ENCODE measurements around the gene NEMF.

The NEMF gene

GRCh38 chr14:49862089-49862673 lies 9.6 kb upstream of the NEMF start:
- TF ChIP-seq SUZ12 (IDR thresholded peaks at IDR 0.05; ENCODE audit: extremely low read depth, insufficient read depth, insufficient read length) (no peak), ZNF274 (IDR thresholded peaks at IDR 0.05; ENCODE audit: low read depth, low read length) (no peak), YY1 (IDR thresholded peaks at IDR 0.05; ENCODE audit: insufficient read depth, insufficient read length) (peak; percentile 78)
- peak overlapping the region; percentile 51 for H3K4me3 ChIP-seq (ENCODE audit: insufficient read length, low read depth)

GRCh38 chr14:49861699-49862088 lies 9.1 kb upstream of the NEMF start:
- Histone ChIP-seq H3K9me3 (ENCODE audit: insufficient read depth, low read length) (no peaks in the 10 kb centered on the region), H3K36me3 (ENCODE audit: insufficient read depth, insufficient read length, low read length) (no peaks in the 10 kb centered on the region), H3K4me3 (ENCODE audit: insufficient read length, low read depth) (peak overlapping the region; percentile 51), H3K27me3 (ENCODE audit: insufficient read depth, insufficient read length) (no peaks in the 10 kb centered on the region), H3K4me1 (ENCODE audit: insufficient read depth, insufficient read length) (no peaks in the 10 kb centered on the region), H3K9ac (ENCODE audit: insufficient read length, low read depth) (peak overlapping the region; percentile 85)
- DNase-seq (ENCODE audit: low read depth, low spot score), result no peak
- TF ChIP-seq SUZ12 (IDR thresholded peaks at IDR 0.05; ENCODE audit: extremely low read depth, insufficient read depth, insufficient read length) (no peak), YY1 (IDR thresholded peaks at IDR 0.05; ENCODE audit: insufficient read depth, insufficient read length) (no peak), ZNF274 (IDR thresholded peaks at IDR 0.05; ENCODE audit: low read depth, low read length) (no peak)

More at GRCh38 chr14:49862089-49862673, 9.6 kb upstream of the NEMF start:
- H3K27me3 ChIP-seq (ENCODE audit: insufficient read depth, insufficient read length), result no peaks in the 10 kb centered on the region
- H3K4me1 ChIP-seq (ENCODE audit: insufficient read depth, insufficient read length), result no peaks in the 10 kb centered on the region
- H3K9me3 ChIP-seq (ENCODE audit: insufficient read depth, low read length), result no peaks in the 10 kb centered on the region
- H3K9ac ChIP-seq (ENCODE audit: insufficient read length, low read depth), result peak overlapping the region; percentile 85
- no peaks in the 10 kb centered on the region for H3K36me3 ChIP-seq (ENCODE audit: insufficient read depth, insufficient read length, low read length)
- DNase-seq (ENCODE audit: low read depth, low spot score), result no peak

- TF ChIP-seq ZNF274 (IDR thresholded peaks at IDR 0.05; ENCODE audit: low read depth, low read length) (no peak), YY1 (IDR thresholded peaks at IDR 0.05; ENCODE audit: insufficient read depth, insufficient read length) (no peak), SUZ12 (IDR thresholded peaks at IDR 0.05; ENCODE audit: extremely low read depth, insufficient read depth, insufficient read length) (no peak)
- H3K9ac ChIP-seq (ENCODE audit: insufficient read length, low read depth), result peak overlapping the region; percentile 85
- H3K9me3 ChIP-seq (ENCODE audit: insufficient read depth, low read length), result no peaks in the 10 kb centered on the region
- H3K4me1 ChIP-seq (ENCODE audit: insufficient read depth, insufficient read length), result no peaks in the 10 kb centered on the region
- H3K4me3 ChIP-seq (ENCODE audit: insufficient read length, low read depth), result peak overlapping the region; percentile 51
- H3K27me3 ChIP-seq (ENCODE audit: insufficient read depth, insufficient read length), result no peaks in the 10 kb centered on the region
- no peaks in the 10 kb centered on the region for H3K36me3 ChIP-seq (ENCODE audit: insufficient read depth, insufficient read length, low read length)
- DNase-seq (ENCODE audit: low read depth, low spot score), result no peak
Observed at GRCh38 chr14:49860988-49861698, 8.6 kb upstream of the NEMF start.

DNA sequence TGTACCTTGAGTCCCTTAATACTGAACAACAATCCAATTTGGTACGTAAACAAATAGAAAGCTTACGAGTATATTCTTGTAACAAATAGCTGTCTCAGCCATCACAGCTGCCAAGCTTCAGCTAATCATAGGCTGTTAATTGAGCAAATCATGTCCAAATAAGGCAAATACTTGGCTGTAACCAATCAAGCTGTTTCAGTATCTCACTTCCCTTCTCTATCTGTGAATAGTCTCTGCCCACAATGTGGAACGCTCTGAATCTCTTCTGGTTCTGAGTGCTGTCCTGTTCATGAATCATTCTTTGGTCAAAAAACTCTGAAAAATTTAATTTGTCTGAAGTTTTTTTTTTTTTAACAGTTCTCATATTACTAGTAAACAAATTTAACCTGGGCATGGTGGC lies 5.8 kb upstream of the NEMF start:
- H3K36me3 ChIP-seq (ENCODE audit: insufficient read depth, insufficient read length, low read length), result no peaks in the 10 kb centered on the region
- no peak overlapping the region for H3K4me3 ChIP-seq (ENCODE audit: insufficient read length, low read depth)
- TF ChIP-seq SUZ12 (IDR thresholded peaks at IDR 0.05; ENCODE audit: extremely low read depth, insufficient read depth, insufficient read length), result no peak
- TF ChIP-seq YY1 (IDR thresholded peaks at IDR 0.05; ENCODE audit: insufficient read depth, insufficient read length), result no peak
- TF ChIP-seq ZNF274 (IDR thresholded peaks at IDR 0.05; ENCODE audit: low read depth, low read length), result no peak
- no peaks in the 10 kb centered on the region for H3K4me1 ChIP-seq (ENCODE audit: insufficient read depth, insufficient read length)
- DNase-seq (ENCODE audit: low read depth, low spot score), result no peak
- no peaks in the 10 kb centered on the region for H3K9me3 ChIP-seq (ENCODE audit: insufficient read depth, low read length)
- H3K27me3 ChIP-seq (ENCODE audit: insufficient read depth, insufficient read length), result no peaks in the 10 kb centered on the region
- H3K9ac ChIP-seq (ENCODE audit: insufficient read length, low read depth), result no peak overlapping the region

DNA sequence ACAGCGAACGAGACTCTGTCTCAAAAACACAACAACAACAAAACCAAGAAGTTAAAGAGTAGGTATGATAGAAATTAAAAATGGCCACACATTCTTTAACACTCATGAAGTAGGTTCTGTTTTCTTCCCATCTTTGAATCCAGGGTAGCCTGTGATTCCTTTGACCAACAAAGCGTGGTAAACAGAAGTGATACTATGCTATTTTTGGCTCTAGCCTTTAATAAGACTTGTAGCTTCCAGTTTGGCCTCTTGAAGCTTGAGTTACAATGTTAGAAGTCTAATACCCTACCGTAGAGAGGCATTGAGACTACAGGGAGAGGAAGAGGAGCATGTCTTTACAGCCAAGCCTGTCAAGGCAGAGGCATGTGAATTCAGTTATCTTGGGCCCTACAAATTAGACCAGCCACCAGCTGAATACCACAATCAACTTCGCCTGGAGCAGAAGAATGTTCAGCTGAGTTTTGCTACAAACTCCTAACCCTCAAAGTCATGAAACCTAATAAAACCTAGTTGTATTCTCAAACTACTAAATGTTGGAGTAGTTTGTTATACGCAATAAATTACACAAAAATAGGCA lies 4.9 kb upstream of the NEMF start:
- no peaks in the 10 kb centered on the region for H3K4me1 ChIP-seq (ENCODE audit: insufficient read depth, insufficient read length)
- H3K4me3 ChIP-seq (ENCODE audit: insufficient read length, low read depth), result no peak overlapping the region
- TF ChIP-seq YY1 (IDR thresholded peaks at IDR 0.05; ENCODE audit: insufficient read depth, insufficient read length), result no peak
- no peaks in the 10 kb centered on the region for H3K9me3 ChIP-seq (ENCODE audit: insufficient read depth, low read length)
- H3K9ac ChIP-seq (ENCODE audit: insufficient read length, low read depth), result no peak overlapping the region
- no peaks in the 10 kb centered on the region for H3K27me3 ChIP-seq (ENCODE audit: insufficient read depth, insufficient read length)
- H3K36me3 ChIP-seq (ENCODE audit: insufficient read depth, insufficient read length, low read length), result no peaks in the 10 kb centered on the region
- no peak for DNase-seq (ENCODE audit: low read depth, low spot score)

GRCh38 chr14:49853572-49854375 lies 1.2 kb upstream of the NEMF start:
- Histone ChIP-seq H3K4me3 (ENCODE audit: insufficient read length, low read depth) (no peak overlapping the region), H3K27me3 (ENCODE audit: insufficient read depth, insufficient read length) (no peaks in the 10 kb centered on the region), H3K36me3 (ENCODE audit: insufficient read depth, insufficient read length, low read length) (peaks cover 17% of the 10 kb centered on the region), H3K9me3 (ENCODE audit: insufficient read depth, low read length) (no peaks in the 10 kb centered on the region), H3K9ac (ENCODE audit: insufficient read length, low read depth) (no peak overlapping the region), H3K4me1 (ENCODE audit: insufficient read depth, insufficient read length) (no peaks in the 10 kb centered on the region)
- no peak for DNase-seq (ENCODE audit: low read depth, low spot score)
- TF ChIP-seq ZNF274 (IDR thresholded peaks at IDR 0.05; ENCODE audit: low read depth, low read length) (no peak), YY1 (IDR thresholded peaks at IDR 0.05; ENCODE audit: insufficient read depth, insufficient read length) (no peak), SUZ12 (IDR thresholded peaks at IDR 0.05; ENCODE audit: extremely low read depth, insufficient read depth, insufficient read length) (no peak)

DNA sequence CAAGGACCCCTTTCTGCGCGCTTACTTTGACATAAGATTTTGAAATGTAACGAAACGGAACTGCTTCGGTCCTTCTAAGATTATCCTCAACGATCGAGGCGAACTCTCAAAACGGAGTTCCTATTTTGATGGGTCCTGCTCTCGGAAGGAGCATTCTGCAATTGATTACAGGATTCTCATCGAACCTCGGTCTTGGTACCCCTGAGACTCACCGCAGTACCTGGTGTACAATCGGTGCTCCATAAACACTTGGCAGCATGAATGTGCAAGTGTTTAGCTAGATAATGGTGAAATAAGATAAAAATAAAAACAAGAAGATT lies 530 bp upstream of the NEMF start:
- Histone ChIP-seq H3K9ac (ENCODE audit: insufficient read length, low read depth) (no peak overlapping the region), H3K27me3 (ENCODE audit: insufficient read depth, insufficient read length) (no peaks in the 10 kb centered on the region), H3K9me3 (ENCODE audit: insufficient read depth, low read length) (no peaks in the 10 kb centered on the region), H3K4me1 (ENCODE audit: insufficient read depth, insufficient read length) (no peaks in the 10 kb centered on the region), H3K36me3 (ENCODE audit: insufficient read depth, insufficient read length, low read length) (peaks cover 17% of the 10 kb centered on the region), H3K4me3 (ENCODE audit: insufficient read length, low read depth) (peak overlapping the region; percentile 81)
- DNase-seq (ENCODE audit: low read depth, low spot score), result no peak
- no peak for TF ChIP-seq YY1 (IDR thresholded peaks at IDR 0.05; ENCODE audit: insufficient read depth, insufficient read length)
- no peak for TF ChIP-seq SUZ12 (IDR thresholded peaks at IDR 0.05; ENCODE audit: extremely low read depth, insufficient read depth, insufficient read length)
- TF ChIP-seq ZNF274 (IDR thresholded peaks at IDR 0.05; ENCODE audit: low read depth, low read length), result no peak

Data from NT2/D1 (cell line).